Mammary epithelial cell (primary cell): ENCODE data around the gene GABRD.

ENCODE experiments used
- CTCF ChIP-seq, 2 donors: IDR thresholded peaks in 1 of 2; conservative IDR thresholded peaks in 1 of 2; 2 replicates each; pipeline ENCODE4 v1.5.1; 2011 to 2012; ENCODE audit warnings: inconsistent platforms in 2 of 2, low read length in 2 of 2, mild to moderate bottlenecking in 2 of 2, control low read depth in 1 of 2, low read depth in 1 of 2; ENCODE audit not compliant: insufficient read depth in 1 of 2; ENCODE audit errors: extremely low read depth in 1 of 2
- EZH2 ChIP-seq: IDR thresholded peaks from 2 replicates; pipeline ENCODE4 v1.6.1; 2012; ENCODE audit warnings: low read length, inconsistent platforms, borderline replicate concordance

- no peak for TF ChIP-seq CTCF (conservative IDR thresholded peaks at IDR 0.05 in 1 of 2, IDR thresholded peaks at IDR 0.05 in 1 of 2; ENCODE audit: extremely low read depth in 1 of 2, insufficient read depth in 1 of 2, low read depth in 1 of 2, low read length in 2 of 2)
- TF ChIP-seq EZH2 = no peak
These were observed 44.3 kb upstream of the GABRD start for GRCh38 chr1:1974834-1975233.
